ENCODE results near the gene CFAP45.

DNA sequence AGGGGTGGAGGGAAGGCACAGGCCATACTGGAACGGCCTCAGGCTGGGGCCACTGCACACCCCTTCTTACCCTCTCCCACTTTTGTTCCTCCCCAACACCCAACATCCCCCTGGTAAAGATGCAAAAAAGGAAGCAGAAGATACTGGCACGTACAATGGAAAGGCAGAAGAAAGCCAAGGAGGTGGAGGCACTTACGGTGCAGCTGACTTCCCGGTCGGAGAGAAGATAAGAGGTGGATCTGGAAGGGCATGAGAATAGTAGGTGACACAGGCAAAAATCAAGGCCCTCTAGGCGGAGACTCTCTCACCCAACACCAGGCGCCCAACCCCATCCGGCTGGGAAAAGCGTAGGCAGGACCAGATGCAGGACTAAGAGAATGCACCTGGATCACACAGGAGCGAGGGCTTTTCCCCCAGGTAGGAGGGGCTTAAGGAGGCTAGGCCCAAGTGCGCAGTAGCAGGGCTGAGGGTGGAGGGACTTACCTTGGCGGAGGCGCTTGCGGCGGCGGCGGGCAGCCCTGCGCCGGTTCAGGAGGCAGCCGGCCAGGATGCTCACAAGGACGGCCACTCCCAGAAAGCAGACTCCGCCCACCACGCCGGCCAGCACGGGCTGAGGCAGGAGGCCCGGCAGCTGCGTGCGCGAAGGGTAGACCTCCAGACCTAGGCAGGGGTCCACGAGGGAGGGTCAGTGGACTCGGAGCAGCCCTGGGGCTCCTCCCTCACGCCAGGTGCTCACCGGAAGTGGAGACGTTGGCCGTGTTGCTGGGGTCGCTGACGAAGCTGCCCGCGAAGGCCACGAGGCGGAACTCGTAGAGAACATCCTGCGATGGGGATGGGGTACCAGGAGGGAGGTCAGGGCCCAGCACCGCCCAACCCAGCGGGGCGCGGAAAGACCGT is 29.4 kb upstream of the CFAP45 start:
- TF ChIP-seq ZFPM2 (CRISPR knock-in tag; IDR thresholded peaks at IDR 0.05) (no peak), EZH2 (IDR thresholded peaks at IDR 0.05; ENCODE audit: borderline replicate concordance, low read depth, low read length) (no peak), BCLAF1 (IDR thresholded peaks at IDR 0.05; ENCODE audit: borderline replicate concordance in 1 of 2, control insufficient read depth in 1 of 2, low read depth in 2 of 2, low read length in 1 of 2) (no peak)
- TF ChIP-seq, protein P1, sequence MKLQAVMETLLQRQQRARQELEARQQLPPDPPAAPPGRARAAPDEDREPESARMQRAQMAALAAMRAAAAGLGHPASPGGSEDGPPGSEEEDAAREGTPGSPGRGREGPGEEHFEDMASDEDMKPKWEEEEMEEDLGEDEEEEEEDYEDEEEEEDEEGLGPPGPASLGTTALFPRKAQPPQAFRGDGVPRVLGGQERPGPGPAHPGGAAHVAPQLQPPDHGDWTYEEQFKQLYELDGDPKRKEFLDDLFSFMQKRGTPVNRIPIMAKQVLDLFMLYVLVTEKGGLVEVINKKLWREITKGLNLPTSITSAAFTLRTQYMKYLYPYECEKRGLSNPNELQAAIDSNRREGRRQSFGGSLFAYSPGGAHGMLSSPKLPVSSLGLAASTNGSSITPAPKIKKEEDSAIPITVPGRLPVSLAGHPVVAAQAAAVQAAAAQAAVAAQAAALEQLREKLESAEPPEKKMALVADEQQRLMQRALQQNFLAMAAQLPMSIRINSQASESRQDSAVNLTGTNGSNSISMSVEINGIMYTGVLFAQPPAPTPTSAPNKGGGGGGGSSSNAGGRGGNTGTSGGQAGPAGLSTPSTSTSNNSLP (IDR thresholded peaks at IDR 0.05; ENCODE audit: borderline replicate concordance, low read depth, low read length), result no peak

Measured in K562 (cell line).